ENCODE data around the gene ABLIM3. TPM values are rescaled to one million over a fixed set of nuclear protein-coding genes. Genes with fewer than 3 reads are reported as not detected.
"Not testable (repeated sequence)": the region's sequence is repeated elsewhere in the genome, so short reads cannot be mapped to it uniquely, and the experiment has no call there.

Gene ABLIM3
- total and polyA plus RNA-seq, 9 donors: 1.7 to 26.4 (median 6.2) TPM

- Histone ChIP-seq H3K27ac (no peak overlapping the region), H3K4me1 (ENCODE audit: insufficient read depth) (no peaks in the 10 kb centered on the region), H3K27me3 (no peaks in the 10 kb centered on the region), H3K36me3 (no peaks in the 10 kb centered on the region), H3K4me3 (no peak overlapping the region), H3K9me3 (no peaks in the 10 kb centered on the region)
- TF ChIP-seq, protein P1, sequence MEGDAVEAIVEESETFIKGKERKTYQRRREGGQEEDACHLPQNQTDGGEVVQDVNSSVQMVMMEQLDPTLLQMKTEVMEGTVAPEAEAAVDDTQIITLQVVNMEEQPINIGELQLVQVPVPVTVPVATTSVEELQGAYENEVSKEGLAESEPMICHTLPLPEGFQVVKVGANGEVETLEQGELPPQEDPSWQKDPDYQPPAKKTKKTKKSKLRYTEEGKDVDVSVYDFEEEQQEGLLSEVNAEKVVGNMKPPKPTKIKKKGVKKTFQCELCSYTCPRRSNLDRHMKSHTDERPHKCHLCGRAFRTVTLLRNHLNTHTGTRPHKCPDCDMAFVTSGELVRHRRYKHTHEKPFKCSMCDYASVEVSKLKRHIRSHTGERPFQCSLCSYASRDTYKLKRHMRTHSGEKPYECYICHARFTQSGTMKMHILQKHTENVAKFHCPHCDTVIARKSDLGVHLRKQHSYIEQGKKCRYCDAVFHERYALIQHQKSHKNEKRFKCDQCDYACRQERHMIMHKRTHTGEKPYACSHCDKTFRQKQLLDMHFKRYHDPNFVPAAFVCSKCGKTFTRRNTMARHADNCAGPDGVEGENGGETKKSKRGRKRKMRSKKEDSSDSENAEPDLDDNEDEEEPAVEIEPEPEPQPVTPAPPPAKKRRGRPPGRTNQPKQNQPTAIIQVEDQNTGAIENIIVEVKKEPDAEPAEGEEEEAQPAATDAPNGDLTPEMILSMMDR (IDR thresholded peaks at IDR 0.05): no peak
- TF ChIP-seq POLR2A (IDR thresholded peaks at IDR 0.05): no peak
- TF ChIP-seq EP300 (IDR thresholded peaks at IDR 0.05): no peak
- 64 to 83% (median 70%) methylated on average over 2 of the region's 2 CpGs for WGBS, 3 donors
- intact Hi-C loops (cut with DNase I): no loop called here
- DNase-seq: no peak
These were observed 45.2 kb downstream of the ABLIM3 start for GRCh38 chr5:149186506-149186905.

DNA sequence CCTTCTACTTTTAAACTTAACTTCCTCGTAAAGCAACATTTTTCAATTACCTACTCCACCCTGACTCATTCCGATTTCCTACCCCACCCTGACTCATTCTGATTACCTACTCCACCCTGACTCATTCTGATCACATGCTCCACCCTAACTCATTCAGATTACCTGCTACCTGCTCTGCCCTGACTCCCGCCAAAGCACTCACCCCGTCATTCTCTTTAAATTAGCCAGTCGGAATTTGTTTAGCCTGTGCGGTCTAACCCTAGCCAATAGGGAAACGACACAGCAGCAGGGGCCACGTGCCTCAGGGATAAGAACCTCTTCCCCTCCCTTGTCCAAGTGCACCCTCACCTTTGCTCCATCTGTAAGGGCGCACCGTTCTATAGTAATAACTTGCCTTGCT lies 46.3 kb downstream of the ABLIM3 start:
- WGBS, 3 donors: 79 to 86% (median 84%) methylated on average over 10 of the region's 10 CpGs
- H3K4me3 ChIP-seq; H3K9me3 ChIP-seq; DNase-seq; H3K27ac ChIP-seq; H3K36me3 ChIP-seq; H3K27me3 ChIP-seq; intact Hi-C loops (cut with DNase I); H3K4me1 ChIP-seq (ENCODE audit: insufficient read depth): not testable (repeated sequence)

- intact Hi-C loops (cut with DNase I): no loop called here
- 93 to 97% (median 94%) methylated on average over 3 of the region's 3 CpGs for WGBS, 3 donors
- no peaks in the 10 kb centered on the region for H3K27me3 ChIP-seq
- DNase-seq: no peak
- H3K36me3 ChIP-seq: no peaks in the 10 kb centered on the region
- H3K4me3 ChIP-seq: no peak overlapping the region
- H3K27ac ChIP-seq: no peak overlapping the region
- H3K4me1 ChIP-seq (ENCODE audit: insufficient read depth): no peaks in the 10 kb centered on the region
- TF ChIP-seq, protein P1 (IDR thresholded peaks at IDR 0.05): no peak
- no peak for TF ChIP-seq EP300 (IDR thresholded peaks at IDR 0.05)
- TF ChIP-seq POLR2A (IDR thresholded peaks at IDR 0.05): no peak
- no peaks in the 10 kb centered on the region for H3K9me3 ChIP-seq
These were observed 47.1 kb downstream of the ABLIM3 start for GRCh38 chr5:149188383-149188782.

- WGBS, 3 donors: 76 to 78% (median 77%) methylated on average over 9 of the region's 9 CpGs
- DNase-seq: no peak
- TF ChIP-seq, protein P1 (IDR thresholded peaks at IDR 0.05): no peak
- TF ChIP-seq POLR2A (IDR thresholded peaks at IDR 0.05) (no peak), EP300 (IDR thresholded peaks at IDR 0.05) (no peak)
- intact Hi-C loops (cut with DNase I): no loop called here
- Histone ChIP-seq H3K27ac (no peak overlapping the region), H3K9me3 (no peaks in the 10 kb centered on the region), H3K36me3 (no peaks in the 10 kb centered on the region), H3K4me3 (no peak overlapping the region), H3K27me3 (no peaks in the 10 kb centered on the region), H3K4me1 (ENCODE audit: insufficient read depth) (no peaks in the 10 kb centered on the region)
These were observed 54.1 kb downstream of the ABLIM3 start for GRCh38 chr5:149195337-149195887.

DNA sequence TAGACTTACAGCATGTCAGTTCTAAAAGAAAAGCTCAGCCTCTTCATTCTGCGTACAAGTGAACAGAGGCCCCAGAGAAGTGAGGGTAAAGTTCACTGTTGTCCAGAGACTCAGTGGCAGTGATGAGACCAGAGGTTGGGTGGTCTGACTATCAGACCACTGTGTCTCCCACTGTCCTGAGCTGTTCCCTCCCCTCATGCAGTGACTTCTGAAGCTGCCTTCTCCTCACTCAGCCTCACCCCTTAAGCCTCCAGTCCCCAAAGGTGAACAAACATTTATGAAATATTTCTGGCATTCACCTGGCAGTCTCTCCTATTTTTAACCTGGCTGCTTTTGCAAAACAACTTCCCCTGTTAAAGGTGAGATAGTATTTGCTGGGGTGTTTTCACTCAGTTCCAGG lies 54.7 kb downstream of the ABLIM3 start:
- WGBS, 3 donors: 82 to 94% (median 89%) methylated on average over 1 of the region's 1 CpG
- H3K27ac ChIP-seq: no peak overlapping the region

More for the DNA sequence above, 54.7 kb downstream of the ABLIM3 start:
- TF ChIP-seq EP300 (IDR thresholded peaks at IDR 0.05) (no peak), POLR2A (IDR thresholded peaks at IDR 0.05) (no peak)
- TF ChIP-seq, protein P1 (IDR thresholded peaks at IDR 0.05): no peak
- intact Hi-C loops (cut with DNase I): no loop called here
- Histone ChIP-seq H3K4me1 (ENCODE audit: insufficient read depth) (no peaks in the 10 kb centered on the region), H3K9me3 (no peaks in the 10 kb centered on the region), H3K36me3 (no peaks in the 10 kb centered on the region), H3K27me3 (no peaks in the 10 kb centered on the region), H3K4me3 (no peak overlapping the region)
- DNase-seq: no peak
